IMR-90 (cell line): ENCODE data around the gene CABP2. TPM values are rescaled to one million over a fixed set of nuclear protein-coding genes. Genes with fewer than 3 reads are reported as not detected.

ENCODE experiments used
- ATAC-seq: fragments of 200-7000 bp; cut with Tn5 transposase; 2 replicates; pipeline ENCODE4 v1.9.1; 2020; ENCODE audit warnings: low read depth, mild to moderate bottlenecking, moderate library complexity
- BruUV-seq: library from RNA; stranded (reverse); fragments of 400-500 nt; replicated peaks from 2 replicates; lab custom pipeline; 2021; lab: Mats Ljungman, UMichigan
- CTCF ChIA-PET: fragments of 300-600 bp; formaldehyde crosslinking; extraction: SDS; loops from one replicate; lab custom pipeline; 2021; ENCODE audit warnings: antibody characterized with exemption; lab: Yijun Ruan, JAX
- POLR2A ChIA-PET: fragments of 300-600 bp; sonication (Branson Sonifier 250); formaldehyde crosslinking; loops from one replicate; lab custom pipeline; 2022; ENCODE audit warnings: antibody characterized with exemption; ENCODE audit not compliant: unreplicated experiment; lab: Charles Lee
- DNase-seq: peaks from one replicate; pipeline ENCODE4 v3.0.0; 2013
- H2AFZ ChIP-seq: replicated peaks from 2 replicates; pipeline ENCODE3; 2013; ENCODE audit warnings: low read length, mild to moderate bottlenecking; ENCODE audit not compliant: poor library complexity
- H2AK5ac ChIP-seq: 2 replicates; pipeline ENCODE4 v1.6.1; 2013; ENCODE audit warnings: low read depth, low read length, inconsistent platforms
- H2AK9ac ChIP-seq: replicated peaks from 2 replicates; pipeline ENCODE3; 2013; ENCODE audit warnings: mild to moderate bottlenecking, low read depth, low read length, moderate library complexity; ENCODE audit not compliant: poor library complexity
- H2BK120ac ChIP-seq: 2 replicates; pipeline ENCODE4 v1.6.1; 2013; ENCODE audit warnings: low read depth, low read length, inconsistent platforms
- H2BK15ac ChIP-seq: 3 replicates; pipeline ENCODE4 v1.6.1; 2013; ENCODE audit warnings: low read depth, low read length, inconsistent platforms
- H2BK20ac ChIP-seq: 2 replicates; pipeline ENCODE4 v1.6.1; 2013; ENCODE audit warnings: low read depth, mild to moderate bottlenecking, inconsistent platforms, low read length, moderate library complexity
- H2BK5ac ChIP-seq: 2 replicates; pipeline ENCODE4 v1.6.1; 2013; ENCODE audit warnings: mild to moderate bottlenecking, low read depth, low read length, inconsistent platforms; ENCODE audit not compliant: poor library complexity, severe bottlenecking
- H3K14ac ChIP-seq: replicated peaks from 2 replicates; pipeline ENCODE4 v1.6.1; 2013; ENCODE audit warnings: low read depth, low read length, inconsistent platforms
- H3K18ac ChIP-seq: 2 replicates; pipeline ENCODE4 v1.6.1; 2013; ENCODE audit warnings: low read depth, low read length, control low read depth
- H3K23ac ChIP-seq: 2 replicates; pipeline ENCODE4 v1.6.1; 2013; ENCODE audit warnings: low read depth, low read length, inconsistent platforms
- H3K27ac ChIP-seq: 2 replicates; pipeline ENCODE4 v1.5.1; 2013; ENCODE audit warnings: mild to moderate bottlenecking, control low read depth, low read length; ENCODE audit not compliant: insufficient read depth
- H3K27me3 ChIP-seq: 2 replicates; pipeline ENCODE4 v1.6.1; 2013; ENCODE audit warnings: low read length; ENCODE audit not compliant: control insufficient read depth, insufficient read depth
- H3K36me3 ChIP-seq: 2 replicates; pipeline ENCODE4 v1.6.1; 2013; ENCODE audit warnings: low read length, mixed read lengths; ENCODE audit not compliant: control insufficient read depth, insufficient read depth
- H3K4ac ChIP-seq: 2 replicates; pipeline ENCODE4 v1.6.1; 2013; ENCODE audit warnings: low read depth, low read length, inconsistent platforms
- H3K4me1 ChIP-seq: 2 replicates; pipeline ENCODE4 v1.6.1; 2013; ENCODE audit warnings: low read length, mixed read lengths; ENCODE audit not compliant: control insufficient read depth, insufficient read depth
- H3K4me2 ChIP-seq: 2 replicates; pipeline ENCODE4 v1.6.1; 2013; ENCODE audit warnings: low read depth, mild to moderate bottlenecking, control low read depth, low read length, moderate library complexity
- H3K4me3 ChIP-seq: 2 replicates; pipeline ENCODE4 v1.5.1; 2013; ENCODE audit warnings: low read depth, mild to moderate bottlenecking, control low read depth, low read length, moderate library complexity; ENCODE audit not compliant: insufficient read depth
- H3K56ac ChIP-seq: 2 replicates; pipeline ENCODE4 v1.6.1; 2013; ENCODE audit warnings: low read length, inconsistent platforms; ENCODE audit not compliant: insufficient read depth; ENCODE audit errors: extremely low read depth
- H3K79me1 ChIP-seq, 2 experiments: 2 replicates each; pipeline ENCODE4 v1.6.1; 2013; ENCODE audit warnings: low read length in 2 of 2, inconsistent platforms in 1 of 2, low read depth in 1 of 2
- H3K9ac ChIP-seq: 2 replicates; pipeline ENCODE4 v1.6.1; 2013; ENCODE audit warnings: low read depth, low read length, control low read depth
- H3K9me1 ChIP-seq: 2 replicates; pipeline ENCODE4 v1.6.1; 2013; ENCODE audit warnings: low read length, inconsistent platforms; ENCODE audit not compliant: insufficient read depth
- H3K9me3 ChIP-seq: 2 replicates; pipeline ENCODE4 v1.6.1; 2013; ENCODE audit warnings: low read length; ENCODE audit not compliant: control insufficient read depth, insufficient read depth
- H4K20me1 ChIP-seq: 2 replicates; pipeline ENCODE4 v1.6.1; 2013; ENCODE audit warnings: low read length, inconsistent platforms; ENCODE audit not compliant: insufficient read depth
- H4K5ac ChIP-seq: 2 replicates; pipeline ENCODE4 v1.6.1; 2013; ENCODE audit warnings: mild to moderate bottlenecking, low read depth, low read length, control low read depth
- H4K8ac ChIP-seq, 2 experiments: 2 replicates each; pipeline ENCODE4 v1.6.1; 2013; ENCODE audit warnings: low read depth in 2 of 2, low read length in 2 of 2, control low read depth in 1 of 2, inconsistent platforms in 1 of 2
- H4K91ac ChIP-seq: 2 replicates; pipeline ENCODE4 v1.6.1; 2013; ENCODE audit warnings: low read depth, low read length, inconsistent platforms; ENCODE audit not compliant: insufficient read depth
- BHLHE40 ChIP-seq: fragments of 150-350 bp; IDR thresholded peaks from 2 replicates; pipeline ENCODE4 v1.6.1; 2016; ENCODE audit warnings: mild to moderate bottlenecking, low read depth, low read length
- CEBPB ChIP-seq: IDR thresholded peaks from 2 replicates; pipeline ENCODE4 v1.6.1; 2012; ENCODE audit warnings: low read depth, low read length, improper control_type of control experiment
- CHD1 ChIP-seq: IDR thresholded peaks from 2 replicates; pipeline ENCODE4 v1.6.1; 2012; ENCODE audit warnings: low read depth, low read length, improper control_type of control experiment
- CTCF ChIP-seq: conservative IDR thresholded peaks from 2 replicates; pipeline ENCODE4 v1.5.1; 2012; ENCODE audit warnings: mild to moderate bottlenecking, low read depth, low read length, improper control_type of control experiment
- ELK1 ChIP-seq: fragments of 150-350 bp; IDR thresholded peaks from 2 replicates; pipeline ENCODE4 v1.6.1; 2016; ENCODE audit warnings: low read depth, mild to moderate bottlenecking, low read length, moderate library complexity, borderline replicate concordance
- FOS ChIP-seq: fragments of 150-350 bp; IDR thresholded peaks from 2 replicates; pipeline ENCODE4 v1.6.1; 2016; ENCODE audit warnings: low read depth, low read length
- MAFK ChIP-seq: IDR thresholded peaks from 2 replicates; pipeline ENCODE4 v1.6.1; 2012; ENCODE audit warnings: low read depth, low read length, improper control_type of control experiment
- MAZ ChIP-seq: IDR thresholded peaks from 2 replicates; pipeline ENCODE4 v1.6.1; 2012; ENCODE audit warnings: low read depth, mild to moderate bottlenecking, low read length, improper control_type of control experiment, moderate library complexity, borderline replicate concordance
- MXI1 ChIP-seq: IDR thresholded peaks from 2 replicates; pipeline ENCODE4 v1.6.1; 2012; ENCODE audit warnings: low read depth, mild to moderate bottlenecking, low read length, moderate library complexity, borderline replicate concordance
- NFE2L2 ChIP-seq: fragments of 150-350 bp; IDR thresholded peaks from 2 replicates; pipeline ENCODE4 v1.6.1; 2016; ENCODE audit warnings: low read depth, mild to moderate bottlenecking, low read length
- POLR2A ChIP-seq: IDR thresholded peaks from 2 replicates; pipeline ENCODE4 v1.6.1; 2012; ENCODE audit warnings: mild to moderate bottlenecking, low read depth, low read length
- RAD21 ChIP-seq: IDR thresholded peaks from 2 replicates; pipeline ENCODE4 v1.6.1; 2012; ENCODE audit warnings: low read length, improper control_type of control experiment
- RCOR1 ChIP-seq: IDR thresholded peaks from 2 replicates; pipeline ENCODE4 v1.6.1; 2012; ENCODE audit warnings: mild to moderate bottlenecking, low read length, improper control_type of control experiment; ENCODE audit not compliant: insufficient replicate concordance
- RFX5 ChIP-seq: IDR thresholded peaks from 2 replicates; pipeline ENCODE4 v1.8.0; 2012; ENCODE audit warnings: low read depth, mild to moderate bottlenecking, low read length, moderate library complexity
- SMC3 ChIP-seq: fragments of 150-350 bp; IDR thresholded peaks from 2 replicates; pipeline ENCODE4 v1.6.1; 2016; ENCODE audit warnings: low read depth, mild to moderate bottlenecking, antibody characterized with exemption, low read length, moderate library complexity
- WGBS, 2 experiments: methylation state at CpG; one replicate each; pipeline versions ENCODE4 v1.1.5 to v1.1.7; 2013; ENCODE audit warnings: missing lambda C conversion rate in 2 of 2; ENCODE audit not compliant: insufficient read length in 1 of 2; ENCODE audit errors: extremely low coverage in 2 of 2; 5-methylcytosine and 5-hydroxymethylcytosine counted together
- dilution Hi-C: fragments of 300-500 bp; cut with HindIII; formaldehyde crosslinking; loops from one replicate; pipeline ENCODE4 v1.14.3; 2018; ENCODE audit warnings: low sequenced_read_pairs; ENCODE audit not compliant: unreplicated experiment
- in situ Hi-C: fragments of 300-500 bp; cut with MboI; formaldehyde crosslinking; loops from 3 replicates; pipeline ENCODE4 v1.14.3; 2019; ENCODE audit warnings: low sequenced_read_pairs, inconsistent platforms, mixed read lengths
- intact Hi-C: fragments of 100-400 bp; cut with micrococcal nuclease; formaldehyde crosslinking; loops from 2 replicates; pipeline ENCODE4 v1.10.0; 2022
- polyA plus RNA-seq, 3 experiments: library from polyadenylated mRNA; depleted of rRNA; stranded (reverse); fragments of >200 nt; gene quantifications; 2 replicates each; pipeline ENCODE4 v1.2.3, GENCODE V29; 2012; ENCODE audit warnings: low replicate concordance in 1 of 3
- total RNA-seq: library from RNA; depleted of rRNA; stranded (reverse); fragments of >200 nt; gene quantifications from 2 replicates; pipeline ENCODE4 v1.2.3, GENCODE V29; 2012
- TF ChIP-seq, protein P1 (sequence below): fragments of 150-350 bp; IDR thresholded peaks from 2 replicates; pipeline ENCODE4 v1.6.1; 2017; ENCODE audit warnings: mild to moderate bottlenecking, antibody characterized with exemption, low read length, low read depth

Gene CABP2
- total and polyA plus RNA-seq, 2 of the 4 experiments (the other 2 are of a cell fraction), result not detected

DNA sequence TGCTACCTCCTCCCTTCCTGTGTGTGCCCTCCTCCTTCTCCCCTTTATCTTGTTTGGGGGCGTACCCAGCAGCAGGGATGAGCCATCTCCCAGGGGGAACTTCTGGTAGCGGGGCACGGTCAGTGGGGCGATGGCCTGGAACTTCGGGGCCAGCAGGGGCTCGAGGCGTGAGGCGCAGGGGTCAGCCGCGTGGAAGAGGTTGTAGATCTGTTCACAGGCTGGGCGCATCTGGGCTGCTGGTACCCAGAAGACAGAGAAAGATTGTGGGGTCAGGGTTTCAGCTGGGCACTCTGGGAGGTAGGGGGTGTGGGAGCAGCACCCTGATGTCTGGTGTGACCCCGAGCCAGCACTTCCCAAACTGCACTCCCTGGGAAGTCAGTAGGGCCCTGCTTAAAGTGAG, 27.1 kb downstream of the CABP2 start:
- dilution Hi-C loops, result no loop called here
- Histone ChIP-seq H2BK20ac (no peak overlapping the region), H3K9ac (no peak overlapping the region), H2BK5ac (no peak overlapping the region), H3K4ac (no peak overlapping the region), H3K27ac (no peak overlapping the region), H4K8ac (no peak overlapping the region), H3K56ac (no peak overlapping the region), H3K4me2 (no peak overlapping the region), H4K20me1 (no peaks in the 10 kb centered on the region), H3K79me1 (peaks cover 0 to 3% of the 10 kb centered on the region in 2 experiments; a peak in 2 of 4 replicates), H3K23ac (no peak overlapping the region), H2BK15ac (no peak overlapping the region), H2AK5ac (no peak overlapping the region), H3K4me1 (no peaks in the 10 kb centered on the region), H2AFZ (no peak overlapping the region), H2BK120ac (no peak overlapping the region), H3K27me3 (no peaks in the 10 kb centered on the region), H4K91ac (no peak overlapping the region), H3K4me3 (no peak overlapping the region), H4K5ac (no peak overlapping the region), H3K36me3 (peaks cover 45% of the 10 kb centered on the region), H3K9me1 (peaks cover 2% of the 10 kb centered on the region), H3K18ac (no peak overlapping the region), H3K9me3 (no peaks in the 10 kb centered on the region), H2AK9ac (no peak overlapping the region), H3K14ac (no peak overlapping the region)
- WGBS, 2 experiments, result 87% methylated on average over 3 of the region's 12 CpGs; no CpG with 5 or more reads in 1 of the 2 experiments
- TF ChIP-seq MAZ, result no peak
- TF ChIP-seq RAD21, result no peak
- no peak for TF ChIP-seq CEBPB
- TF ChIP-seq MAFK, result no peak
- TF ChIP-seq NFE2L2, result no peak
- no peak for TF ChIP-seq CTCF
- TF ChIP-seq SMC3, result no peak
- TF ChIP-seq MXI1, result no peak
- no peak for TF ChIP-seq ELK1
- no peak for TF ChIP-seq BHLHE40
- TF ChIP-seq POLR2A, result no peak
- no peak for TF ChIP-seq FOS
- no peak for TF ChIP-seq RCOR1
- TF ChIP-seq, protein P1, sequence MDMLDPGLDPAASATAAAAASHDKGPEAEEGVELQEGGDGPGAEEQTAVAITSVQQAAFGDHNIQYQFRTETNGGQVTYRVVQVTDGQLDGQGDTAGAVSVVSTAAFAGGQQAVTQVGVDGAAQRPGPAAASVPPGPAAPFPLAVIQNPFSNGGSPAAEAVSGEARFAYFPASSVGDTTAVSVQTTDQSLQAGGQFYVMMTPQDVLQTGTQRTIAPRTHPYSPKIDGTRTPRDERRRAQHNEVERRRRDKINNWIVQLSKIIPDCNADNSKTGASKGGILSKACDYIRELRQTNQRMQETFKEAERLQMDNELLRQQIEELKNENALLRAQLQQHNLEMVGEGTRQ, result no peak
- TF ChIP-seq CHD1, result no peak
- no peak for TF ChIP-seq RFX5
- CTCF ChIA-PET, result no interaction called here
- DNase-seq, result no peak
- in situ Hi-C loops, result no loop called here
- BruUV-seq, result no TSS peak
- ATAC-seq, result no peak
- intact Hi-C loops, result no loop called here
- POLR2A ChIA-PET, result no interaction called here
